DOHH2 (cell line): ENCODE data around the gene TMEM258.

ENCODE experiments used
- EZH2phosphoT487 ChIP-seq: fragments of 200-600 bp; sonication (generic); IDR thresholded peaks from 2 replicates; pipeline ENCODE4 v1.6.1; 2017; ENCODE audit warnings: borderline replicate concordance, mild to moderate bottlenecking, antibody characterized with exemption, low read length, moderate library complexity, mixed read lengths
- TF ChIP-seq, protein P1 (sequence below): fragments of 200-600 bp; sonication (generic); IDR thresholded peaks from one replicate; pipeline ENCODE4 v1.5.1; 2014; ENCODE audit warnings: antibody characterized with exemption, mild to moderate bottlenecking, low read depth, low read length; ENCODE audit not compliant: poor library complexity, severe bottlenecking

DNA sequence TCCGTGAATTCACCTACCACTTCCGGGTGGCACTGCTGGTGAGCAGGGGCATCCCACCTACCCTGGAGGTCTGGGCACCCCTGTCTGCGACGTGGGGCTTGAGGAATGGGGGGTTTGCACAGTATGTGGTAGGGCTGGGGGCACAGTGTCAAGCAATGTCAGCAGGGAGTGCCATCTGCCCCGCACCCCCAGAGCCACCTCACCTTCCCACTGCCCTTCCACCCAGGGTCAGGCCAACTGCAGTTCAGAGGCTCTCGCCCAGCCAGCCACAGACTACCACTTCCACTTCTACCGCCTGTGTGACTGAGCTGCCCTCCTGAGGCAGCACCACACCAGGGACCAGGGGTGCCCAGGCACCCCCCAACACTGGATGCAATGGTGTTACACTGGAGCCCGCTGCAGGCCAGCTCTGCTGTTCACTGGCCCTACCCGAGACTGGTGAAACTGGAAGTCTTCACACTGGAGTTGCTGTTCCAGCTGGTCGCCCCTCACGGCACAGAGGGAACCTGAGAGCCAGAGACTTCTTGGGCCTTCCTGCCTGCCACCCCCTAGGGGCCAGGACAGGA lies 6.5 kb downstream of the TMEM258 start:
- TF ChIP-seq, protein P1, sequence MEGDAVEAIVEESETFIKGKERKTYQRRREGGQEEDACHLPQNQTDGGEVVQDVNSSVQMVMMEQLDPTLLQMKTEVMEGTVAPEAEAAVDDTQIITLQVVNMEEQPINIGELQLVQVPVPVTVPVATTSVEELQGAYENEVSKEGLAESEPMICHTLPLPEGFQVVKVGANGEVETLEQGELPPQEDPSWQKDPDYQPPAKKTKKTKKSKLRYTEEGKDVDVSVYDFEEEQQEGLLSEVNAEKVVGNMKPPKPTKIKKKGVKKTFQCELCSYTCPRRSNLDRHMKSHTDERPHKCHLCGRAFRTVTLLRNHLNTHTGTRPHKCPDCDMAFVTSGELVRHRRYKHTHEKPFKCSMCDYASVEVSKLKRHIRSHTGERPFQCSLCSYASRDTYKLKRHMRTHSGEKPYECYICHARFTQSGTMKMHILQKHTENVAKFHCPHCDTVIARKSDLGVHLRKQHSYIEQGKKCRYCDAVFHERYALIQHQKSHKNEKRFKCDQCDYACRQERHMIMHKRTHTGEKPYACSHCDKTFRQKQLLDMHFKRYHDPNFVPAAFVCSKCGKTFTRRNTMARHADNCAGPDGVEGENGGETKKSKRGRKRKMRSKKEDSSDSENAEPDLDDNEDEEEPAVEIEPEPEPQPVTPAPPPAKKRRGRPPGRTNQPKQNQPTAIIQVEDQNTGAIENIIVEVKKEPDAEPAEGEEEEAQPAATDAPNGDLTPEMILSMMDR, result no peak
- no peak for TF ChIP-seq EZH2phosphoT487
